ENCODE results near the gene PLCB2.

PLCB2 gene

GRCh38 chr15:40283615-40284300 is 24.0 kb downstream of the PLCB2 start:
- DNase-seq, result no peak

- no peak for DNase-seq
Measured at GRCh38 chr15:40282869-40283614, 24.7 kb downstream of the PLCB2 start, which contains the start of gene ANKRD63. TSS of gene ANKRD63 (minus strand) at chr15:40283064. CDS start at chr15:40282586, 478 bp downstream.

- DNase-seq, result peak; percentile 42 to 70
Measured at GRCh38 chr15:40282147-40282868, 25.4 kb downstream of the PLCB2 start.

- no peak for DNase-seq
Measured at GRCh38 chr15:40281801-40282146, 26.0 kb downstream of the PLCB2 start.

GRCh38 chr15:40281057-40281800 is 26.5 kb downstream of the PLCB2 start:
- DNase-seq, result no peak

- DNase-seq, result no peak
Measured at GRCh38 chr15:40280260-40281056, 27.3 kb downstream of the PLCB2 start.

- peak in 1 of 2 experiments; percentile 38 for DNase-seq
Measured at GRCh38 chr15:40279437-40280141, 28.1 kb downstream of the PLCB2 start.

- no peak for DNase-seq
Measured at GRCh38 chr15:40278026-40278425, 29.7 kb downstream of the PLCB2 start.

GRCh38 chr15:40277471-40277870 is 30.3 kb downstream of the PLCB2 start:
- no peak for DNase-seq

GRCh38 chr15:40276927-40277326 is 30.8 kb downstream of the PLCB2 start:
- no peak for DNase-seq

GRCh38 chr15:40275954-40276353 is 31.8 kb downstream of the PLCB2 start:
- DNase-seq, result no peak

- no peak for DNase-seq
Measured at GRCh38 chr15:40275523-40275922, 32.2 kb downstream of the PLCB2 start.

GRCh38 chr15:40274350-40275274 is 33.1 kb downstream of the PLCB2 start:
- DNase-seq, result peak; percentile 56 to 63

GRCh38 chr15:40273428-40273827 is 34.3 kb downstream of the PLCB2 start:
- no peak for DNase-seq

GRCh38 chr15:40272485-40273056 is 35.2 kb downstream of the PLCB2 start:
- DNase-seq, result no peak

- no peak for DNase-seq
Measured at GRCh38 chr15:40271685-40272484, 35.9 kb downstream of the PLCB2 start.

GRCh38 chr15:40270246-40270995 is 37.3 kb downstream of the PLCB2 start:
- no peak for DNase-seq

GRCh38 chr15:40269604-40270003 is 38.1 kb downstream of the PLCB2 start:
- no peak for DNase-seq
